ENCODE measurements around the gene MCU.

MCU gene

GRCh38 chr10:72831696-72832409 lies 139.9 kb downstream of the MCU start:
- Histone ChIP-seq H3K4me3 (ENCODE audit: insufficient read depth, low read depth, low read length) (no peak overlapping the region), H3K9me3 (ENCODE audit: control insufficient read depth, low read length) (no peaks in the 10 kb centered on the region), H3K27me3 (ENCODE audit: control insufficient read depth, insufficient read depth, low read length, poor library complexity, severe bottlenecking) (no peaks in the 10 kb centered on the region), H3K36me3 (ENCODE audit: control insufficient read depth, insufficient read depth, low read length) (no peaks in the 10 kb centered on the region), H3K27ac (ENCODE audit: insufficient read depth, low read depth, low read length, poor library complexity, severe bottlenecking) (no peak overlapping the region), H3K4me1 (ENCODE audit: control insufficient read depth, insufficient read depth, low read length) (no peaks in the 10 kb centered on the region)
- 89% methylated on average over 6 to 7 of the region's 8 CpGs for WGBS, 2 experiments

DNA sequence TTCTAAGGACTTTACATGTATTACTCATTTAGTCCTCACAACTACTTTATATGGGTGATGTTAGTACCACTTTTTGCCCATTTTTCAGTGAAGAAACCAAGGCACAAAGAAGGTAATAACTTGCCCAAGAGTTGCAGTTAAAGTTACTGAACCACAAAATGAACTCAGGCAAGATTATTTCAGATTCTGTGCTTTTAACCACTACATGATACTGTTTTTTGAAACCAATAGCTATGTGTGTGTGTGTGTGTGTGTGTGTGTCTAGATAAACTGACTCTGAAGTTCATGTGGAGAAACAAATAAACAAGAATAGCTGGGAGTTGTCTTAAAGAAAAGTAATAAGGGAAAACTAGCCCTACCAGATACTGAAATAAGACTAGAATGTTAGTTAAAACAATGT lies 140.8 kb downstream of the MCU start:
- no peaks in the 10 kb centered on the region for H3K27me3 ChIP-seq (ENCODE audit: control insufficient read depth, insufficient read depth, low read length, poor library complexity, severe bottlenecking)
- no peak overlapping the region for H3K4me3 ChIP-seq (ENCODE audit: insufficient read depth, low read depth, low read length)
- no peak overlapping the region for H3K27ac ChIP-seq (ENCODE audit: insufficient read depth, low read depth, low read length, poor library complexity, severe bottlenecking)
- H3K4me1 ChIP-seq (ENCODE audit: control insufficient read depth, insufficient read depth, low read length), result no peaks in the 10 kb centered on the region
- no peaks in the 10 kb centered on the region for H3K9me3 ChIP-seq (ENCODE audit: control insufficient read depth, low read length)
- no peaks in the 10 kb centered on the region for H3K36me3 ChIP-seq (ENCODE audit: control insufficient read depth, insufficient read depth, low read length)

- H3K27ac ChIP-seq (ENCODE audit: insufficient read depth, low read depth, low read length, poor library complexity, severe bottlenecking), result no peak overlapping the region
- 80 to 85% methylated on average over 5 of the region's 5 CpGs for WGBS, 2 experiments
- no peaks in the 10 kb centered on the region for H3K9me3 ChIP-seq (ENCODE audit: control insufficient read depth, low read length)
- no peaks in the 10 kb centered on the region for H3K27me3 ChIP-seq (ENCODE audit: control insufficient read depth, insufficient read depth, low read length, poor library complexity, severe bottlenecking)
- H3K4me3 ChIP-seq (ENCODE audit: insufficient read depth, low read depth, low read length), result no peak overlapping the region
- H3K4me1 ChIP-seq (ENCODE audit: control insufficient read depth, insufficient read depth, low read length), result no peaks in the 10 kb centered on the region
- no peaks in the 10 kb centered on the region for H3K36me3 ChIP-seq (ENCODE audit: control insufficient read depth, insufficient read depth, low read length)
Observed at GRCh38 chr10:72834183-72834825, 142.4 kb downstream of the MCU start.

GRCh38 chr10:72840319-72840718 lies 148.4 kb downstream of the MCU start:
- H3K27ac ChIP-seq (ENCODE audit: insufficient read depth, low read depth, low read length, poor library complexity, severe bottlenecking), result no peak overlapping the region
- H3K36me3 ChIP-seq (ENCODE audit: control insufficient read depth, insufficient read depth, low read length), result no peaks in the 10 kb centered on the region
- H3K9me3 ChIP-seq (ENCODE audit: control insufficient read depth, low read length), result no peaks in the 10 kb centered on the region
- no peaks in the 10 kb centered on the region for H3K4me1 ChIP-seq (ENCODE audit: control insufficient read depth, insufficient read depth, low read length)
- H3K27me3 ChIP-seq (ENCODE audit: control insufficient read depth, insufficient read depth, low read length, poor library complexity, severe bottlenecking), result no peaks in the 10 kb centered on the region
- no peak overlapping the region for H3K4me3 ChIP-seq (ENCODE audit: insufficient read depth, low read depth, low read length)

- WGBS, 2 experiments, result 70 to 76% methylated on average over 5 of the region's 5 CpGs
- Histone ChIP-seq H3K4me3 (ENCODE audit: insufficient read depth, low read depth, low read length) (no peak overlapping the region), H3K4me1 (ENCODE audit: control insufficient read depth, insufficient read depth, low read length) (no peaks in the 10 kb centered on the region), H3K27me3 (ENCODE audit: control insufficient read depth, insufficient read depth, low read length, poor library complexity, severe bottlenecking) (no peaks in the 10 kb centered on the region), H3K9me3 (ENCODE audit: control insufficient read depth, low read length) (no peaks in the 10 kb centered on the region), H3K27ac (ENCODE audit: insufficient read depth, low read depth, low read length, poor library complexity, severe bottlenecking) (no peak overlapping the region), H3K36me3 (ENCODE audit: control insufficient read depth, insufficient read depth, low read length) (no peaks in the 10 kb centered on the region)
Observed at GRCh38 chr10:72841487-72841886, 149.5 kb downstream of the MCU start.

GRCh38 chr10:72842164-72842563 lies 150.2 kb downstream of the MCU start:
- no peaks in the 10 kb centered on the region for H3K9me3 ChIP-seq (ENCODE audit: control insufficient read depth, low read length)
- no peaks in the 10 kb centered on the region for H3K27me3 ChIP-seq (ENCODE audit: control insufficient read depth, insufficient read depth, low read length, poor library complexity, severe bottlenecking)
- no peaks in the 10 kb centered on the region for H3K4me1 ChIP-seq (ENCODE audit: control insufficient read depth, insufficient read depth, low read length)
- H3K27ac ChIP-seq (ENCODE audit: insufficient read depth, low read depth, low read length, poor library complexity, severe bottlenecking), result no peak overlapping the region
- H3K36me3 ChIP-seq (ENCODE audit: control insufficient read depth, insufficient read depth, low read length), result no peaks in the 10 kb centered on the region
- no peak overlapping the region for H3K4me3 ChIP-seq (ENCODE audit: insufficient read depth, low read depth, low read length)
- WGBS, 2 experiments, result 88 to 90% methylated on average over 1 to 2 of the region's 2 CpGs

DNA sequence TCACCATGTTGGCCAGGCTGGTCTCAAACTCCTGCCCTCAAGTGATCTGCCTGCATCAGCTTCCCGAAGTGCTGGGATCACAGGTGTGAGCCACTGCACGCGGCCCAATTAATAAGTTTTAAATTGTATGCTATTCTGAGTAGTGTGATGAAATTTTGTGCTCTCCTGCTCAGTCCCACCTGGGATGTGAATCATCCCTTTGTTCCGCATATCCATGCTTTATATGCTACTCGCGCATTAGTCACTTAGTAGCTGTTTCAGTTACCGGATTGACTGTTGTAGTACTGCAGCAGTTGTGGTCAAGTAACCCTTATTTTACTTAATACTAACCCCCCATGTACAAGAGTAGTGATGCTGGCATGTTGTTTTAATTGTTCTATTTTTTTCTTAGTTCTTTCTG lies 154.3 kb downstream of the MCU start:
- no peak overlapping the region for H3K4me3 ChIP-seq (ENCODE audit: insufficient read depth, low read depth, low read length)
- H3K9me3 ChIP-seq (ENCODE audit: control insufficient read depth, low read length), result no peaks in the 10 kb centered on the region
- H3K27me3 ChIP-seq (ENCODE audit: control insufficient read depth, insufficient read depth, low read length, poor library complexity, severe bottlenecking), result no peaks in the 10 kb centered on the region
- no peaks in the 10 kb centered on the region for H3K36me3 ChIP-seq (ENCODE audit: control insufficient read depth, insufficient read depth, low read length)
- 82 to 92% methylated on average over 6 to 7 of the region's 7 CpGs for WGBS, 2 experiments
- H3K27ac ChIP-seq (ENCODE audit: insufficient read depth, low read depth, low read length, poor library complexity, severe bottlenecking), result no peak overlapping the region
- H3K4me1 ChIP-seq (ENCODE audit: control insufficient read depth, insufficient read depth, low read length), result no peaks in the 10 kb centered on the region

- Histone ChIP-seq H3K4me1 (ENCODE audit: control insufficient read depth, insufficient read depth, low read length) (no peaks in the 10 kb centered on the region), H3K27ac (ENCODE audit: insufficient read depth, low read depth, low read length, poor library complexity, severe bottlenecking) (no peak overlapping the region), H3K4me3 (ENCODE audit: insufficient read depth, low read depth, low read length) (no peak overlapping the region), H3K27me3 (ENCODE audit: control insufficient read depth, insufficient read depth, low read length, poor library complexity, severe bottlenecking) (no peaks in the 10 kb centered on the region), H3K9me3 (ENCODE audit: control insufficient read depth, low read length) (no peaks in the 10 kb centered on the region), H3K36me3 (ENCODE audit: control insufficient read depth, insufficient read depth, low read length) (no peaks in the 10 kb centered on the region)
- 98 to 99% methylated on average over 2 of the region's 2 CpGs for WGBS, 2 experiments
Observed at GRCh38 chr10:72847681-72848080, 155.7 kb downstream of the MCU start.

GRCh38 chr10:72850861-72851260 lies 158.9 kb downstream of the MCU start:
- Histone ChIP-seq H3K4me3 (ENCODE audit: insufficient read depth, low read depth, low read length) (no peak overlapping the region), H3K27ac (ENCODE audit: insufficient read depth, low read depth, low read length, poor library complexity, severe bottlenecking) (no peak overlapping the region), H3K9me3 (ENCODE audit: control insufficient read depth, low read length) (no peaks in the 10 kb centered on the region), H3K27me3 (ENCODE audit: control insufficient read depth, insufficient read depth, low read length, poor library complexity, severe bottlenecking) (no peaks in the 10 kb centered on the region), H3K4me1 (ENCODE audit: control insufficient read depth, insufficient read depth, low read length) (no peaks in the 10 kb centered on the region), H3K36me3 (ENCODE audit: control insufficient read depth, insufficient read depth, low read length) (no peaks in the 10 kb centered on the region)
- 94 to 98% methylated on average over 2 of the region's 2 CpGs for WGBS, 2 experiments

- no peaks in the 10 kb centered on the region for H3K36me3 ChIP-seq (ENCODE audit: control insufficient read depth, insufficient read depth, low read length)
- H3K27me3 ChIP-seq (ENCODE audit: control insufficient read depth, insufficient read depth, low read length, poor library complexity, severe bottlenecking), result no peaks in the 10 kb centered on the region
- H3K27ac ChIP-seq (ENCODE audit: insufficient read depth, low read depth, low read length, poor library complexity, severe bottlenecking), result no peak overlapping the region
- no peak overlapping the region for H3K4me3 ChIP-seq (ENCODE audit: insufficient read depth, low read depth, low read length)
- H3K4me1 ChIP-seq (ENCODE audit: control insufficient read depth, insufficient read depth, low read length), result no peaks in the 10 kb centered on the region
- H3K9me3 ChIP-seq (ENCODE audit: control insufficient read depth, low read length), result no peaks in the 10 kb centered on the region
- no CpG with 5 or more reads among the region's 1 CpG for WGBS, 2 experiments
Observed at GRCh38 chr10:72851509-72851908, 159.6 kb downstream of the MCU start.

Measured in ectodermal cell (in vitro differentiated cells).